GM23248 (cell line): ENCODE results near the gene ZNF225. TPM values are rescaled to one million over a fixed set of nuclear protein-coding genes. Genes with fewer than 3 reads are reported as not detected.
"Not testable (repeated sequence)": the region's sequence is repeated elsewhere in the genome, so short reads cannot be mapped to it uniquely, and the experiment has no call there.

Experiments
- DNase-seq: peaks from one replicate; pipeline ENCODE4 v3.0.0-alpha.2; 2015
- H2AFZ ChIP-seq: fragments of 200-600 bp; sonication (generic); 2 replicates; pipeline ENCODE4 v1.6.1; 2016; ENCODE audit warnings: antibody characterized with exemption
- H3F3A ChIP-seq: fragments of 200-600 bp; sonication (generic); 2 replicates; pipeline ENCODE4 v1.6.1; 2016; ENCODE audit warnings: mild to moderate bottlenecking, antibody characterized with exemption, mixed run types; ENCODE audit not compliant: insufficient read depth
- H3K27ac ChIP-seq: fragments of 200-600 bp; sonication (generic); 2 replicates; pipeline ENCODE4 v1.5.1; 2016; ENCODE audit warnings: mild to moderate bottlenecking
- H3K27me3 ChIP-seq: fragments of 200-600 bp; sonication (generic); replicated peaks from 2 replicates; pipeline ENCODE4 v1.6.1; 2016; ENCODE audit warnings: mild to moderate bottlenecking; ENCODE audit not compliant: insufficient read depth
- H3K36me3 ChIP-seq: fragments of 200-600 bp; sonication (generic); 2 replicates; pipeline ENCODE4 v1.6.1; 2016; ENCODE audit warnings: low read depth, mild to moderate bottlenecking
- H3K4me1 ChIP-seq: fragments of 200-600 bp; sonication (generic); 2 replicates; pipeline ENCODE4 v1.6.1; 2016; ENCODE audit warnings: mild to moderate bottlenecking; ENCODE audit not compliant: insufficient read depth
- H3K4me2 ChIP-seq: fragments of 200-600 bp; sonication (generic); one replicate; pipeline ENCODE4 v1.6.1; 2016; ENCODE audit warnings: mild to moderate bottlenecking; ENCODE audit not compliant: unreplicated experiment
- H3K4me3 ChIP-seq: fragments of 200-600 bp; sonication (generic); 2 replicates; pipeline ENCODE4 v1.5.1; 2016; ENCODE audit warnings: mild to moderate bottlenecking
- H3K79me2 ChIP-seq: fragments of 200-600 bp; sonication (generic); 2 replicates; pipeline ENCODE4 v1.6.1; 2016; ENCODE audit warnings: mild to moderate bottlenecking; ENCODE audit not compliant: insufficient read depth
- H3K9ac ChIP-seq: fragments of 200-600 bp; sonication (generic); 2 replicates; pipeline ENCODE4 v1.6.1; 2016; ENCODE audit warnings: mild to moderate bottlenecking
- H3K9me2 ChIP-seq: fragments of 200-600 bp; sonication (generic); 2 replicates; pipeline ENCODE4 v1.6.1; 2016; ENCODE audit warnings: mixed run types, mild to moderate bottlenecking, moderate library complexity; ENCODE audit not compliant: insufficient read depth
- H3K9me3 ChIP-seq: fragments of 200-600 bp; sonication (generic); one replicate; pipeline ENCODE4 v1.6.1; 2017; ENCODE audit warnings: low read depth
- H4K20me1 ChIP-seq: fragments of 200-600 bp; sonication (generic); 2 replicates; pipeline ENCODE4 v1.6.0; 2016; ENCODE audit not compliant: insufficient read depth
- EZH2 ChIP-seq: fragments of 200-600 bp; sonication (generic); IDR thresholded peaks from 2 replicates; pipeline ENCODE4 v1.6.1; 2018; ENCODE audit warnings: antibody characterized with exemption, mild to moderate bottlenecking; ENCODE audit not compliant: insufficient read depth, poor library complexity, severe bottlenecking
- EZH2phosphoT487 ChIP-seq: fragments of 200-600 bp; sonication (generic); IDR thresholded peaks from 2 replicates; pipeline ENCODE4 v1.6.1; 2018; ENCODE audit warnings: antibody characterized with exemption, moderate library complexity, mild to moderate bottlenecking, low read depth; ENCODE audit not compliant: insufficient read depth
- WGBS, 2 experiments: methylation state at CpG; one replicate each; pipeline ENCODE4 v1.1.6; 2015 to 2017; ENCODE audit warnings: low lambda C conversion rate in 2 of 2, low coverage in 1 of 2; ENCODE audit errors: missing lambda C conversion rate in 2 of 2; 5-methylcytosine and 5-hydroxymethylcytosine counted together
- in situ Hi-C: fragments of 300-500 bp; cut with MboI; formaldehyde crosslinking; loops from 2 replicates; pipeline ENCODE4 v1.15.0; 2020
- polyA plus RNA-seq: library from polyadenylated mRNA; unstranded; fragments of >200 nt; fragmentation: Nextera tagmentation; extraction: Ambion mirVana; gene quantifications from 2 replicates; pipeline ENCODE4 v1.2.1, GENCODE V29; 2016
- total RNA-seq: library from RNA; depleted of rRNA; stranded (reverse); fragments of >200 nt; shearing (Covaris generic); gene quantifications from 2 replicates; pipeline ENCODE4 v1.2.3, GENCODE V29; 2014

Gene ZNF225
- total and polyA plus RNA-seq, 2 experiments from 2014 or later: 4.3 to 6.1 TPM

DNA sequence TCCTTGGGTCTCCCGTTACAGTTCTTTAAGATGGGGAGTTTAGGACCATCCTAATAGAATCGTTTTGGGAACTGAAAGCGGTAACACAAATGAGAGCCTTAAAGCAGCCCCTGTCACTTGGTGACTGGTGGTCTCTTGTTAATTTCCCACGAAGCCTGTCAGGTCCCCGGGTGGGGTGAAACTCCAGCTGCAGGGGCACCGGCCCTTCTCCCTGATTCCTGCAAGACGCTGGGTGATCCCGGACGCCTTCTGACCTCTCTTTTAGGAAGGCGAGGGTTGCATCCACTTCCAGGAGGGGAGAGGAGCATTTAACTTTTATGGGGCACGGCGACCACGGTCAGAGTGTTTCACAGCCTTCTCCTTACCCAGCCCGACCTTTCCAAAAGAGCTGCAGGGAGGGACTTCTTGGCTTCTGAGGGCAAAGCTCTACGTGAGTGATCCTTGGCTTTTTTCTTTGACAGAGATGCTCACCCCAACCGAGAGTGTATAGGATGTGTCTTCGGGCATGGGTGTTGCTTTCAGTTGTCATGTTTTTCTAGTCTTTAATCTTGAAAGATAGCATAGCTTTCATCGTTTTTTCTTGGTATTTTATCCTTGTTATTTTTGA is 688 bp downstream of the ZNF225 start:
- Histone ChIP-seq H3F3A (peaks cover 20% of the 10 kb centered on the region; the same call in 1 of the 2 replicates), H3K79me2 (peaks cover 33% of the 10 kb centered on the region), H3K4me1 (peaks cover 7% of the 10 kb centered on the region), H3K4me3 (peak overlapping the region; percentile 91), H3K27ac (peak overlapping the region; percentile 85), H3K4me2 (peak overlapping the region; percentile 88), H3K9me2 (no peaks in the 10 kb centered on the region), H2AFZ (peak overlapping the region; percentile 99), H3K27me3 (no peaks in the 10 kb centered on the region), H3K36me3 (peaks cover 16% of the 10 kb centered on the region), H3K9ac (peak overlapping the region; percentile 94), H3K9me3 (no peaks in the 10 kb centered on the region), H4K20me1 (no peaks in the 10 kb centered on the region)
- 3 to 4% methylated on average over 18 of the region's 18 CpGs for WGBS, 2 experiments
- in situ Hi-C loops: no loop called here
- DNase-seq: peak; percentile 40
- TF ChIP-seq EZH2: no peak
- no peak for TF ChIP-seq EZH2phosphoT487

- H2AFZ ChIP-seq, H3K4me2 ChIP-seq, H3K4me3 ChIP-seq, H3K27me3 ChIP-seq, H4K20me1 ChIP-seq, H3K9me3 ChIP-seq, H3K4me1 ChIP-seq, in situ Hi-C loops, H3K27ac ChIP-seq, H3K9ac ChIP-seq, DNase-seq, H3F3A ChIP-seq, H3K9me2 ChIP-seq: not testable (repeated sequence)
- 86 to 89% methylated on average over 4 of the region's 4 CpGs for WGBS, 2 experiments
- H3K36me3 ChIP-seq: peaks cover 63% of the 10 kb centered on the region
- peaks cover 33% of the 10 kb centered on the region for H3K79me2 ChIP-seq
Measured at GRCh38 chr19:44121162-44121561, 8.0 kb downstream of the ZNF225 start.

DNA sequence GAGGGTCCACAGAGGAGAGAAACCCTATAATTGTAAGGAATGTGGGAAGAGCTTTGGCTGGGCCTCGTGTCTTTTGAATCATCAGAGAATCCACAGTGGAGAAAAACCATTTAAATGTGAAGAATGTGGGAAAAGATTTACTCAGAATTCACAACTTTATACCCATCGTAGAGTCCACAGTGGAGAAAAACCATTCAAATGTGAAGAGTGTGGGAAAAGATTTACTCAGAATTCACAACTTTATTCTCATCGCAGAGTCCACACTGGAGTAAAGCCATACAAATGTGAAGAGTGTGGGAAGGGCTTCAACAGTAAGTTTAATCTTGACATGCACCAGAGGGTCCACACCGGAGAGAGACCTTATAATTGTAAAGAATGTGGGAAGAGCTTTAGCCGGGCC is 18.8 kb downstream of the ZNF225 start:
- in situ Hi-C loops: no loop called here
- TF ChIP-seq EZH2: no peak
- TF ChIP-seq EZH2phosphoT487: no peak
- H3K4me1 ChIP-seq: no peaks in the 10 kb centered on the region

GRCh38 chr19:44141191-44142058 is 28.2 kb downstream of the ZNF225 start, which contains the start of gene ZNF234:
TSS of gene ZNF234 (plus strand) at chr19:44141554. CDS start at chr19:44144633, 3,079 bp downstream.
- Histone ChIP-seq H3K4me3 (peak within 1 kb of the TSS; percentile 88), H3K79me2 (peaks cover 52% of the 10 kb centered on the region), H3F3A (no peaks in the 10 kb centered on the region), H3K27me3 (no peaks in the 10 kb centered on the region), H3K4me2 (peak within 1 kb of the TSS; percentile 88), H3K4me1 (peaks cover 14% of the 10 kb centered on the region), H4K20me1 (no peaks in the 10 kb centered on the region), H3K9me2 (no peaks in the 10 kb centered on the region), H3K9ac (peak within 1 kb of the TSS; percentile 79), H3K9me3 (no peaks in the 10 kb centered on the region), H3K27ac (peak within 1 kb of the TSS; percentile 44), H2AFZ (peak within 1 kb of the TSS; percentile 97), H3K36me3 (no peaks in the 10 kb centered on the region; the same call in 1 of the 2 replicates)
- no peak for TF ChIP-seq EZH2phosphoT487
- TF ChIP-seq EZH2: no peak
- peak; percentile 88 for DNase-seq
- in situ Hi-C loops: no loop called here
- WGBS, 2 experiments: 1% methylated on average over 41 to 52 of the region's 52 CpGs

More for the DNA sequence above, 18.8 kb downstream of the ZNF225 start:
- peaks cover 40% of the 10 kb centered on the region for H3K36me3 ChIP-seq
- no peak for DNase-seq
- H4K20me1 ChIP-seq: no peaks in the 10 kb centered on the region
- no peaks in the 10 kb centered on the region for H3K27me3 ChIP-seq
- H3K9ac ChIP-seq: no peak overlapping the region
- H3K9me2 ChIP-seq: no peaks in the 10 kb centered on the region
- H3K9me3 ChIP-seq: no peaks in the 10 kb centered on the region
- H3K4me3 ChIP-seq: no peak overlapping the region
- H3F3A ChIP-seq: no peaks in the 10 kb centered on the region
- H3K79me2 ChIP-seq: no peaks in the 10 kb centered on the region
- H3K4me2 ChIP-seq: no peak overlapping the region
- H2AFZ ChIP-seq: no peak overlapping the region
- 86 to 90% methylated on average over 5 of the region's 5 CpGs for WGBS, 2 experiments
- no peak overlapping the region for H3K27ac ChIP-seq
